MG63 (cell line): ENCODE results near the gene PIBF1. TPM values are rescaled to one million over a fixed set of nuclear protein-coding genes. Genes with fewer than 3 reads are reported as not detected.
"Not testable (repeated sequence)": the region's sequence is repeated elsewhere in the genome, so short reads cannot be mapped to it uniquely, and the experiment has no call there.

Source experiments
- DNase-seq: peaks from one replicate; pipeline ENCODE4 v3.0.0-alpha.2; 2020
- H3K27me3 ChIP-seq: fragments of 250-450 bp; sonication (Bioruptor Pico); 2 replicates; pipeline ENCODE4 v1.5.1; 2020; ENCODE audit warnings: mild to moderate bottlenecking, moderate library complexity
- H3K36me3 ChIP-seq: fragments of 250-450 bp; sonication (Bioruptor Pico); 2 replicates; pipeline ENCODE4 v1.5.1; 2020; ENCODE audit warnings: mild to moderate bottlenecking, moderate library complexity
- H3K4me3 ChIP-seq: fragments of 250-450 bp; sonication (Bioruptor Pico); 2 replicates; pipeline ENCODE4 v1.5.1; 2020; ENCODE audit warnings: mild to moderate bottlenecking, moderate library complexity
- H3K9me3 ChIP-seq: fragments of 250-450 bp; sonication (Bioruptor Pico); 2 replicates; pipeline ENCODE4 v1.5.1; 2020; ENCODE audit warnings: mild to moderate bottlenecking, moderate library complexity
- total RNA-seq: library from RNA; depleted of rRNA; stranded (reverse); fragments of >200 nt; shearing (Covaris generic); gene quantifications from 2 replicates; pipeline ENCODE4 v1.2.3, GENCODE V29; 2014; ENCODE audit warnings: low replicate concordance

PIBF1 gene
- total RNA-seq, 1 experiment from 2014 or later: 8.5 TPM

DNA sequence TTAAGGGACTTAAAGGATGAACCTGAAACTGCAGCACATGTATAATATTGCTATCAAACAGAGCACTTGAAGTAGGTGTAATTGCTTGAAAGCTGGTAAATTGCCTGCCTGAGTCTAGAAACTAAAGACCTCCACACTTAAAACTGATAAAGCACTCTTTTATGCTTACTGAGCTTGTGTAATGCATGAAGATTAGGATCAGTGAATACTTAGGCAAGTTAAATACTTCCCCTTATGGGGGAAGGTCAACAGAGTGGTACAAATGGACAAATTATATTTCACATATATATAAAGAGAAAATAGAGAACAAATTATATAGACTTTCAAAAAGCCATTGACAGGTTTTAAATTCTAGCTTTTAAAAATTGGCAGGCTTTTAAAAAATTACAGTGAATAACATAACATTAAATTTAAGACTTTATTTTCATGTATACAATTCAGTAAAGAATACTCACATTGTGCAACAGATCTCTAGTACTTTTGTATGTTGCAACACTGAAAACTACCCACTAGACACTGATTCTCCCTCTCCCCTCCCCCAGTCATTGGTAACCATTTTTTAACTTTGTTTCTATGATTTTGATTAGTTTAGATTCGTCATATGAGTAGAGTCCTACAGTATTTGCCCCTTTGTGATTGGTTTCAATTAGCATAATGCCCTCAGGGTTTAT lies 23.9 kb downstream of the PIBF1 start:
- Histone ChIP-seq H3K9me3 (no peaks in the 10 kb centered on the region), H3K27me3 (no peaks in the 10 kb centered on the region), H3K36me3 (peaks cover 14% of the 10 kb centered on the region), H3K4me3 (no peak overlapping the region)
- DNase-seq: no peak

DNA sequence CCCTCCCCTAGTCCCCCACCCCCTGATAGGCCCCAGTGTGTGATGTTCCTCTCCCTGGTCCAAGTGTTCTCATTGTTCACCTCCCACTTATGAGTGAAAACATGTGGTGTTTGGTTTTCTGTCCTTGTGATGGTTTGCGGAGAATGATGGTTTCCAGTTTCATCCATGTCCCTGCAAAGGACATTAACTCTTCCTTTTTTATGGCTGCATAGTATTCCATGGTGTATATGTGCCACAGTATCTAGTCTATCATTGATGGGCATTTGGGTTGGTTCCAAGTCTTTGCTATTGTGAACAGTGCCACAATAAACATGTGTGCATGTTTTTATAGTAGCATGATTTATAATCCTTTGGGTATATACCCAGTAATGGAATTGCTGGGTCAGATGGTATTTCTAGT lies 24.6 kb downstream of the PIBF1 start:
- H3K27me3 ChIP-seq, H3K9me3 ChIP-seq, DNase-seq, H3K4me3 ChIP-seq: not testable (repeated sequence)
- H3K36me3 ChIP-seq: peaks cover 17% of the 10 kb centered on the region

DNA sequence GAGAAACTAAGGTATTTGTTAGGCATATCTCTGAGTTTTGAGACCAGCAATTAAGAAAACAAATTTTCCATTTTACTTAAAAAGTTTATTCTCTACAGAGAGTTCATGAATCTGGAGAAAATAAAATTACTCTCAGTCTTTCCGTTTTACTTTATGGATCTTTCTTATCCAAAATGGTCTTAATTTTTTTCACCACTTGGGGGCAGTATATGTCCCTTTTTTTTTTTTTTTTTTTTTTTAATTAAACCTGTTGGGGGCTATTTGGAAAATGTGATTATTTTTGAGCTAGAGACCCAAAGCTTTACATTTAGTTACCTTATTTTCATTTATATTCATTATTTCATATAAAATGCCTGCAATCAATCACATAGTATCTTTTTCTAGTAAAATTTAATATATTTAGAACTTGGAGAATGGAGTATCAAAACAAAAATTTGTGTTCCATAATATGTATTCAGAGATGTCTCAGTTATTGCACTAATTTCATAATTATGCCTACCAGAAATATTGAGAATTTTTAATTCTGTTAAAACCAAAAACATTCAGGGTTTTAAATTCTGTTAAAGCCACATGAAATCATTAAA lies 27.1 kb downstream of the PIBF1 start:
- Histone ChIP-seq H3K4me3 (no peak overlapping the region), H3K27me3 (no peaks in the 10 kb centered on the region), H3K36me3 (peaks cover 19% of the 10 kb centered on the region), H3K9me3 (no peaks in the 10 kb centered on the region)
- no peak for DNase-seq

DNA sequence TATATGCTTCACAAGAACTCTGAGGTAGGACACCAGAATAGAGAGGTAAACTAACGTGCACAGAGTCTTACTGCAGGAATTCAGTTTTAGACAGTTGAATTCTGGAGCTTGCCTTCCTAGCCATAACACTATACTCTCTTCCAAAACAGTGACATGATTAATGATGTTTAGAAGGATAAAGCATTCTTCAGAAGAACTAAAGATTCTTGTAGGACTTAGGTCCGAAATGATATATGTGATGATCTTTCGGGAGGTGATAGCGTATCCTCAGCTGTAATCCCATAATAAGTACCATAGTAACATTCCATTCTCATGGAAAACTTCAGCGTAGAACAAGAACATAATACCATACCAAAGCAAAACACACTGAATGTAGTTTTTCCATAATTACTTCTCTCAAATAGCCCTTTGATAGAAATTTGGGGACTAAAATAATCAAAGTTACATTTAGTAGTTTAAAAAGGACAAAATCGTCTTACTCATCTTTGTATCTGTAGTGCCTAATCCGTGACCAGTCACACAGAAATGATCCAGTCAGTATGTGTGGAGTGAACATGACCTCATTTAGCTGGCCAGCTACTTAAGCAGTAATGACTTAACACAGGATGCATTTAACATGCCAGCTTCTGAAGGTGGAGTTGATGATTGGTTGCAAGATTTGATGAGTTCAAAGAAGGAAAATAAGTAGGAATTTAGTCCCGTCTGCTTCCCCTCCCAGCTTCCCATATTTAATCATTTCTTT lies 38.4 kb downstream of the PIBF1 start:
- Histone ChIP-seq H3K36me3 (peaks cover 33% of the 10 kb centered on the region), H3K9me3 (no peaks in the 10 kb centered on the region), H3K4me3 (no peak overlapping the region), H3K27me3 (no peaks in the 10 kb centered on the region)
- DNase-seq: peak; percentile 8

DNA sequence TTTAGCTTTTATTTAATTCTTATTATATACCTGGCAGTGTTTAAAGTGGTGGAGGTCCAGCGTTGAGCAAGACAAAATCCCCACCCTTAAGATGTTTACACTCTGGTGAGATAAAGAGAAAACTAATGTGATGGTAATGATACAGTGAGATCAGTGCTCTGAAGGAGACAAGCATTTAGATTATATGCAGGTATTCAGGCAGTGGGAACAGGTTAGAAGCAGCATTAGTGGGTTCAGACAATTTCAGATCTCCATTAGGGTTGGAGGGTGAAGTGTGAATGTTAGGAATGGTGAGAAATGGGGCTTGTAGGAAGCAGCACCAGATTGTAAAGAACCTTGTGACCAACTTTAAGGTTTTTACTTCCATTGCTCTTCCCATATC lies 39.0 kb downstream of the PIBF1 start:
- peaks cover 33% of the 10 kb centered on the region for H3K36me3 ChIP-seq
- no peaks in the 10 kb centered on the region for H3K9me3 ChIP-seq
- H3K4me3 ChIP-seq: no peak overlapping the region
- no peak for DNase-seq
- no peaks in the 10 kb centered on the region for H3K27me3 ChIP-seq

DNA sequence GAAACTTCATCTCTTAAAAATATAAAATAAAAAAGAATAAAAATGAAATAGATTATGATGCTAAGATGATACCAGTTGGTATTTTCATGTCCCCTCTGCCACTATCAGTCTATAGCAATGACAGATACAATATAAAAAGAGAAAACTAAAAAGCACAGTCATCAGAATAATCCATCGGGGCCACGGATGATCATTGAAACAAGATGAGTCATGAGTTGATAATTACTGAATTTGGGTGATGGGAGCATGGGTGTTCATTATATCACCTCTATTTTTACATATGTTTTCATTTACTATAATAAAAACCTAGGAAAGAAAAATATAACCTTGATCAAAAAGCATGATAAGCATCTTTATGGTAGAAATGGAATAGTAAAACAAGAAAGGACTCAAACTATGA lies 41.1 kb downstream of the PIBF1 start:
- H3K27me3 ChIP-seq: no peaks in the 10 kb centered on the region
- H3K9me3 ChIP-seq: no peaks in the 10 kb centered on the region
- peaks cover 44% of the 10 kb centered on the region for H3K36me3 ChIP-seq
- no peak overlapping the region for H3K4me3 ChIP-seq
- no peak for DNase-seq

DNA sequence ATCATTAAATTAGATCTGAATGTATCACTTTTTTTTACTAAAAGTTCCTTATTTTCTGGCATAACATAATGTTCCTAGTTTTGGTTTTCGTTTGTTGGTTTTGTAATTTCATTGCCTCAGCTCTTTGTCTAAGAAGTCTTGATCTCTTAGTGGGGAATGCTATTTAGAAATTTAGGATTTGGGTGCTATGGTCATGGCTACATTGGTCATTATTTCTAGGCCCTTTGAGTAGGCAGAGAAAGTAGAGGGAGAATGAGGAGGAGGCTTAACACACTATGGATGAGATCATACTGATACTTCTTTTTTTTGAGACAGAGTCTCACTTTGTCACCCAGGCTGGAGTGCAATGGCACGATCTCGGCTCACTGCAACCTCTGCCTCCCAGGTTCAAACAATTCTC lies 41.8 kb downstream of the PIBF1 start:
- Histone ChIP-seq H3K36me3 (peaks cover 46% of the 10 kb centered on the region), H3K27me3 (no peaks in the 10 kb centered on the region), H3K9me3 (no peaks in the 10 kb centered on the region), H3K4me3 (no peak overlapping the region)
- DNase-seq: no peak

DNA sequence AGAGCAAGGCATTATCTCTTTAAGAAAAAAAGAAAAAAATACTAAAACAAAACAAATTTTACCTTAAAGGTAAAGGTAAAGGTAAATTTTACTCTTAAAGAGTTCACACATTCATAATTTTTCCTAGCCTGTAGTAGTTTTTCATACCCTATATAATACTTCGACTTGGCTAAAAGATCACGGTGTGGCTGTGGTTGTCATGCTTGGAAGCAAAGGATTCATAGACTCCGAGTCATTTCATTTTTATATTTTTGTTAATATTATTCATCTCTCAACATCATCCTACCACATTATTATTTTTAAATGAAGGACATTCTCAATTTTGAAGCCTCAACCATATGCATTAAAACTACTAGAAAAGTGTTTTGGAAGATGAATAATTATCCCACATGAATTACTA lies 52.7 kb downstream of the PIBF1 start:
- Histone ChIP-seq H3K36me3 (peaks cover 45% of the 10 kb centered on the region), H3K27me3 (no peaks in the 10 kb centered on the region), H3K9me3 (no peaks in the 10 kb centered on the region), H3K4me3 (no peak overlapping the region)
- DNase-seq: no peak

DNA sequence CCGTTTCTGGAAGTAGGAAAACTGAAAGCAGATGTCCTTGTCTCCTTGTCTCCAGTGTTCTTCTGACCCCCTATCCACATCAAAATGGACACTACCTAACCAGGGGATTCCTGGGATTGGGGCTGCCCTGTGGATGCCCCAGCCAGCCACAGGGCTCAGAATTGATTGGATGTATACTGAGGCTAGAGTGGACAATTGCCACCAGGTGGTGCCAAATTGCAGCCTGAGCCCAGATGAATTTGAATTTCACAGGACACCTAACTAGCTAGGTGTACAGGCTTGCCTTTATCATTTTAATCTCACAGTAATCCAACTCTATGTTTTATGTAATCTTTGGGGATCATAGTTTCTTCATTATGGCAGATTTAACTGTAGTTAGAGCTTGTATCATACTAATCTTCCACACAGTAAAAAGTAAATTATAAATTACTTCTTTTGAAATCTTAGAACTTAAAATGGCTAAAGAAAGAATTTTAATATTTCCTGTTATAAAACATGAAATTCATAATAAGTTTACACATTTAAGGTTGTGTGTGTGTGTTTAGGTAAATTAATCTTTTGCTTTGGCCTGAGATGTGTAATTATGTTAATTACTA lies 58.0 kb downstream of the PIBF1 start:
- Histone ChIP-seq H3K36me3 (peaks cover 24% of the 10 kb centered on the region), H3K27me3 (no peaks in the 10 kb centered on the region), H3K9me3 (no peaks in the 10 kb centered on the region), H3K4me3 (no peak overlapping the region)
- DNase-seq: peak; percentile 20

DNA sequence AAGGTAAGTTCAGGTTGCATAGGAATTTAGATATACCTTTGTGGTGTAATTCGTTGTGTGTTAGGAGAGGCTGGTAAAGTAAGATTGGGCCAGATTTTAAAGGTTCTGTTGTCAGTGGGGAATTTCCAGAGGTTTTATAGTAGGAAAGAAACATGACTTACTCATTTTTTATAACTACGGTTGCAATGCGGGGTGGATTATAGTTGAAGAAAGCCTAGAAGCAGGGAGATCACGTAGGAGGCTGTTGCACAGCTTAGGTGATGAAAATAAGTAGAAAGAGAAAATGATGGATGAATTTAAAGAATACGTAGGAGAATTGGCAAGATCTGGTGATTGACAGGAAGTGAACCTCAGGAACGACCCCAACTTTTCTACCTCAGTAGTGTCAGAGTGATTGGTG lies 61.1 kb downstream of the PIBF1 start:
- no peaks in the 10 kb centered on the region for H3K9me3 ChIP-seq
- no peak for DNase-seq
- H3K36me3 ChIP-seq: peaks cover 31% of the 10 kb centered on the region
- no peak overlapping the region for H3K4me3 ChIP-seq
- H3K27me3 ChIP-seq: no peaks in the 10 kb centered on the region

DNA sequence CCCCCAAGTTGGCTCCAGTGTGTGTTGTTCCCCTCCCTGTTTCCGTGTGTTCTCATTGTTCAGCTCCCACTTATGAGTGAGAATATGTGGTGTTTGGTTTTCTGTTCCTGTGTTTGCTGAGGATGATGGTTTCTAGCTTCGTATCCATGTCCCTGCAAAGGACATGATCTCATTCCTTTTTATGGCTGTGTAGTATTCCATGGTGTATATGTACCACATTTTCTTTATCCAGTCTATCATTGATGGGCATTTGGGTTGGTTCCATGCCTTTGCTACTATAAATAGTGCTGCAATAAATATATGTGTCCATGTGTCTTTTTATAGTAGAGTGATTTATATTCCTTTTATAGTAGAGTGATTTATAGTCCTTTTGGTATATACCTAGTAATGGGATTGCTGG lies 63.2 kb downstream of the PIBF1 start:
- not testable (repeated sequence) for H3K27me3 ChIP-seq, DNase-seq, H3K9me3 ChIP-seq, H3K4me3 ChIP-seq
- H3K36me3 ChIP-seq: peaks cover 31% of the 10 kb centered on the region

DNA sequence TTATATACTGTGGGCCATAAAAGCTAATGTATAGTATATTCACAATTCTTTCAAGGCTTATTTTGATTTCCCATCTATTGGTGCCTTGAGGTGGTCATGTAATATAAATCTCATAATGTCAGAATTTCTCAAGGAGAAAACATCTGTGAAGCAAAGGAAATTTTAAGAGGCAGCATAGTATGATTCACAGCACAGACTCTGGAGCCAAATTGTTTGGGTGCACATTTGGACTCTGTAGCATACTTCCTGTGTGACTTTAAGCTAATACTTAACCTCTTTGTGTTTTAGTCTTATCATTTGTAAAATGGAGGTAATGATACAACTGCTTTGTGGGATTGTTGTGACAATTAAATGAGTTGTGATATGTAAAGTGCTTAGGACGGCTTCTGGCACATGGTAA lies 67.6 kb downstream of the PIBF1 start:
- peak; percentile 9 for DNase-seq
- Histone ChIP-seq H3K36me3 (peaks cover 36% of the 10 kb centered on the region), H3K9me3 (no peaks in the 10 kb centered on the region), H3K4me3 (no peak overlapping the region), H3K27me3 (no peaks in the 10 kb centered on the region)

DNA sequence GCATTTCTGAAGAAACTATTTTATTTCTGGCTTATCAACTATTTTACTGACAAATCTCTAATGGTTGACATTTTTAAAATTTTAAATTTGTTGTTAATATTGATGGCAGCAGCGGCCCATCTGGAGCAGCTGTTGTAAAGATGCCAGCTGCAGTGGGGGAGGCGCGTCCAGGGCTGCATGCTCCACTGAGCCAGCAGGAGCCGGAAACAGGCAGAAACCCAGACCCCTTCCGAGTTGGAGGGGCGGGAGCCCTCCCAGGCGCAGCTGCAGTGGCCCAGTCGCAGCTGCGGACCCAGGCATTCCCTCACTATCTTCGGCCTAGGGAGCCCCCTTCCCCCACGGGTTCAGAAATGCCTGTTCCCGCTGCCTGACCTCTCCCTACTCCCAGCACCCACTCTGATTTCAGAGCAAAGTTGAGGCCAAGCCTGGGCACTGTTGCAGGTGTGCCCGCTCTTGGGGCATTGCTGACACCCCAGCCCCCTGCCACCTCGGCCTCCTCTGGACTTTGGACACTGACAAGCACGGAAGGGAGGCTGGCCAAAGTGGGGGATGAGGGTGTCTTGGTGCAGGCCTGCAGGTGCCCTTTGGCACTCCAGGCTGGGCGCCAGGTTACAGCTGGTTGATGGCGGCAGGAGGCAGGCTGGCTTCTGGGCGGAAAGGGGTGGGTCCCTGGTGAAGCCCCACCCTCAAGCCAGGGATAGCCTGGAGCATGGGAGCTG lies 69.2 kb downstream of the PIBF1 start:
- H3K36me3 ChIP-seq: peaks cover 34% of the 10 kb centered on the region
- H3K9me3 ChIP-seq: no peaks in the 10 kb centered on the region
- no peak overlapping the region for H3K4me3 ChIP-seq
- no peaks in the 10 kb centered on the region for H3K27me3 ChIP-seq
- DNase-seq: no peak

DNA sequence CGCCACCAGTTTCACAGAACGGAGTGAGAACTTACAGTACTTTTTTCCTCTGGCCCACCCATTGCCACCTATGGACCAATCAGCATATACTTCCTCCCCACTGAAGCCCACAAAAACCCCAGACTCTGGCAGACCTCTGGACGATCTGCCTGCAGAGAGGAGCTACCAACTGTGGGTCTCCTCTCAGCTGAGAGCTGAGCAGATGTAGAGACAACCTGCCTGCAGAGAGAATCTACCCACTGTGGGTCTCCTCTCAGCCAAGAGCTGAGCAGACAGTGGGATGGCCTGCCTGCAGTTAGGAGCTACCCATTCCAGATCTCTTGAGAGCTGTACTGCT lies 69.7 kb downstream of the PIBF1 start:
- no peak for DNase-seq

DNA sequence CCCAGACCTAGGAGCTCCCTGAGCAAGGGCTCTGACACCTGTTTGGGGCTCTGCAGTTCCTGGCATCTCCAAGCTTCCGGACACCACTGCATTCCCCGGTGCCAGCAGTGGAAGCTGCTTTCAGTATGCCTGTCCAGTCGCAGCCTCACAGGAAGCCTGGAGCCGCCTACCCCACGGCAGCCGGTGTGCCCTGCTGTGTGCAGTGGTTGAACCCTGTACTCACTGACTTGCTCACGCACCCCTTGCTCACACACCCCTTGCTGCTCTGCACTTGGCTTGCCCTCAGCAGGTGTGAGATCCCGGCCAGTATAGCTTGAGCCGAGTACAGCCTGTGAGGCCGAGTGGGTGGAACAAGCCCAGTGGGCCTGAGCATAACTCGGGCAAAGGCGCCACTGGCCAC lies 70.3 kb downstream of the PIBF1 start:
- Histone ChIP-seq H3K9me3 (no peaks in the 10 kb centered on the region), H3K36me3 (peaks cover 26% of the 10 kb centered on the region), H3K27me3 (no peaks in the 10 kb centered on the region), H3K4me3 (no peak overlapping the region)
- DNase-seq: no peak

More for the DNA sequence above, 69.7 kb downstream of the PIBF1 start:
- H3K4me3 ChIP-seq: no peak overlapping the region
- H3K9me3 ChIP-seq: no peaks in the 10 kb centered on the region
- no peaks in the 10 kb centered on the region for H3K27me3 ChIP-seq
- peaks cover 32% of the 10 kb centered on the region for H3K36me3 ChIP-seq

DNA sequence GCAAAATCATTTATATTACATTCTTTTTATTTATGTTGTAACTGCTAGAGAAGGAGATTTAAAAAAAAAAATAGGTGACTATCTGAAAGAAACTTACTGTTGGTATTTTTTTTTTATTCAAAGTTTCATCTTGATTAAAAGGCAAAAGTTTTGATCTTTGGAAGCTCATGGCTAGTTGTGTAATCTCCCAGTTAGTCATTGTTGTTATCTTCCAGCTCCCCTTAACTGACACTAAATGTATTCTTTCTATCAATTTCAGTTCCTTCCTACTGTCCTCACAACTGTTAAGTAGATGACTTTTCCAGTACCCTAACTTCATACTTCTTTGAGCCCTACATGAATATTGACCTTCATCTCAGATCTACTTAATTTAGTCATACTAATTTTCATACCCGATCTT lies 71.1 kb downstream of the PIBF1 start:
- no peak overlapping the region for H3K4me3 ChIP-seq
- no peak for DNase-seq
- peaks cover 18% of the 10 kb centered on the region for H3K36me3 ChIP-seq
- no peaks in the 10 kb centered on the region for H3K9me3 ChIP-seq
- H3K27me3 ChIP-seq: no peaks in the 10 kb centered on the region
